PC-3 (cell line): Measurements from ENCODE around the gene LHX4. TPM values are rescaled to one million over a fixed set of nuclear protein-coding genes. Genes with fewer than 3 reads are reported as not detected.

Experiments used
- ATAC-seq: fragments of 200-7000 bp; cut with Tn5 transposase; 2 replicates; pipeline ENCODE4 v1.9.1; 2020; ENCODE audit warnings: mild to moderate bottlenecking, moderate library complexity
- BruUV-seq: library from RNA; stranded (reverse); fragments of 400-500 nt; replicated peaks from 2 replicates; lab custom pipeline; 2021; lab: Mats Ljungman, UMichigan
- CTCF ChIA-PET: fragments of 300-600 bp; sonication (Branson Sonifier 250); formaldehyde crosslinking; loops from one replicate; lab custom pipeline; 2022; ENCODE audit warnings: antibody characterized with exemption; lab: Charles Lee
- POLR2A ChIA-PET: fragments of 300-600 bp; sonication (Branson Sonifier 250); formaldehyde crosslinking; loops from one replicate; lab custom pipeline; 2022; ENCODE audit warnings: antibody characterized with exemption; ENCODE audit not compliant: unreplicated experiment; lab: Charles Lee
- DNase-seq: peaks from one replicate; pipeline ENCODE4 v3.0.0-alpha.2; 2015
- H2AFZ ChIP-seq: fragments of 300-600 bp; sonication (generic); 2 replicates; pipeline ENCODE4 v1.6.0; 2016; ENCODE audit warnings: antibody characterized with exemption, low read length
- H3F3A ChIP-seq: fragments of 300-600 bp; sonication (generic); one replicate; pipeline ENCODE4 v1.6.0; 2017; ENCODE audit warnings: antibody characterized with exemption, low read length, control low read depth, mild to moderate bottlenecking; ENCODE audit not compliant: unreplicated experiment
- H3K27ac ChIP-seq: fragments of 300-600 bp; sonication (generic); 2 replicates; pipeline ENCODE4 v1.5.1; 2016; ENCODE audit warnings: mild to moderate bottlenecking, low read length
- H3K27me3 ChIP-seq: fragments of 300-600 bp; sonication (generic); 2 replicates; pipeline ENCODE4 v1.6.1; 2016; ENCODE audit warnings: low read length, mixed read lengths
- H3K36me3 ChIP-seq: fragments of 300-600 bp; sonication (generic); 2 replicates; pipeline ENCODE4 v1.6.1; 2016; ENCODE audit warnings: low read depth, mixed run types, low read length, mixed read lengths
- H3K4me1 ChIP-seq: fragments of 300-600 bp; sonication (generic); 2 replicates; pipeline ENCODE4 v1.5.1; 2016; ENCODE audit warnings: low read length; ENCODE audit not compliant: insufficient read depth
- H3K4me2 ChIP-seq: fragments of 300-600 bp; sonication (generic); 2 replicates; pipeline ENCODE4 v1.6.0; 2016; ENCODE audit warnings: low read length
- H3K4me3 ChIP-seq: fragments of 300-600 bp; sonication (generic); 2 replicates; pipeline ENCODE4 v1.5.1; 2016; ENCODE audit warnings: mild to moderate bottlenecking, low read length, mixed read lengths
- H3K79me2 ChIP-seq: fragments of 300-600 bp; sonication (generic); 2 replicates; pipeline ENCODE4 v1.6.1; 2017; ENCODE audit warnings: low read length, mixed read lengths
- H3K9ac ChIP-seq: fragments of 300-600 bp; sonication (generic); 2 replicates; pipeline ENCODE4 v1.6.0; 2016; ENCODE audit warnings: mild to moderate bottlenecking, low read length
- H3K9me2 ChIP-seq: fragments of 300-600 bp; sonication (generic); replicated peaks from 2 replicates; pipeline ENCODE4 v1.6.1; 2016; ENCODE audit warnings: mixed run types, low read length, mixed read lengths
- H3K9me3 ChIP-seq: fragments of 300-600 bp; sonication (generic); 2 replicates; pipeline ENCODE4 v1.6.1; 2016; ENCODE audit warnings: low read length, mixed read lengths
- H4K20me1 ChIP-seq: fragments of 300-600 bp; sonication (generic); 2 replicates; pipeline ENCODE4 v1.6.1; 2016; ENCODE audit warnings: low read length, mixed read lengths
- EZH2 ChIP-seq: fragments of 300-600 bp; sonication (generic); IDR thresholded peaks from one replicate; pipeline ENCODE4 v1.6.1; 2017; ENCODE audit warnings: antibody characterized with exemption, mild to moderate bottlenecking, low read length; ENCODE audit not compliant: unreplicated experiment
- EZH2phosphoT487 ChIP-seq: fragments of 300-600 bp; sonication (generic); IDR thresholded peaks from 2 replicates; pipeline ENCODE4 v1.6.1; 2018; ENCODE audit warnings: mild to moderate bottlenecking, antibody characterized with exemption, low read length, borderline replicate concordance
- intact Hi-C: fragments of 100-400 bp; cut with micrococcal nuclease; formaldehyde crosslinking; loops from 2 replicates; pipeline ENCODE4 v1.9.0; 2023
- total RNA-seq: library from RNA; depleted of rRNA; stranded (reverse); fragments of >200 nt; gene quantifications from 2 replicates; pipeline ENCODE4 v1.2.3, GENCODE V29; 2014
- TF ChIP-seq, protein P1 (sequence below): fragments of 300-600 bp; sonication (generic); conservative IDR thresholded peaks from 2 replicates; pipeline ENCODE4 v1.5.1; 2017; ENCODE audit warnings: antibody characterized with exemption, low read depth, mild to moderate bottlenecking, low read length

LHX4 gene
- total RNA-seq, 1 experiment from 2014 or later: 0.04 TPM

DNA sequence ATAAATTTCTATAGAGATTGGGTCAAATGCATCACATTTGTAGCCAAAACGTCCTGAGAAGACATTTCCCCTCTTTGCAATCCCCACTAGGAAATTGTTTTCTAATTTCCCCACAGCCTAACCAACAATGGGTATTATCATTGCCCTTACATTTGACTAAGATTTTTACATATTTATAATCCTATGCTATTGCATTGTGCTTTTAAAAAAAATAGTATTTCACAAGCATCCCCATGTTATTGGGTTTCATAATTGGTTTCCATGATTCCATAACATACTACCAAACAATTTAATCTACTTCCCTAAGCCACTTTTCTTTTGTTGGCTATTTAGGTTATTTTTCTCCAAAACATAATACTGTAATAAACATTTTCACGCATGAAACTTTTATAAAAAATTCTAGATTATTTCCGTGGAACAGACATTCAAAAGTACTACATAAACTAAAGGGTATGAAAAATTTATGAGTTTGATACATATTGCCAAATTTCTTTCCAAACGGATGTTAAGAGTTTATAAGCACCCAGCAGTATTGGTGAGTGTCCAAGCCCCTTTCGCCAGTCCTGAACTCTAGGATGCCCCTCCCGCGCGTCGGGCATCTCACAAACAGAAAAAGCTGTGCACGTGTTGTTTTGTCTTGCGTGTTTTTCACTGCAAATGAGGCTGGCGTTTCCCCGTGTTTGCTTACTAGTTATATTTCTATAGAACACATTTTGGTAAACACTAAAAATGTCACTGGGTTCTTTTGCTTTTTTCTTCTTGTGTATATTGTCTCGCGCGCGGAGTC is 2.0 kb upstream of the LHX4 start:
- TF ChIP-seq, protein P1, sequence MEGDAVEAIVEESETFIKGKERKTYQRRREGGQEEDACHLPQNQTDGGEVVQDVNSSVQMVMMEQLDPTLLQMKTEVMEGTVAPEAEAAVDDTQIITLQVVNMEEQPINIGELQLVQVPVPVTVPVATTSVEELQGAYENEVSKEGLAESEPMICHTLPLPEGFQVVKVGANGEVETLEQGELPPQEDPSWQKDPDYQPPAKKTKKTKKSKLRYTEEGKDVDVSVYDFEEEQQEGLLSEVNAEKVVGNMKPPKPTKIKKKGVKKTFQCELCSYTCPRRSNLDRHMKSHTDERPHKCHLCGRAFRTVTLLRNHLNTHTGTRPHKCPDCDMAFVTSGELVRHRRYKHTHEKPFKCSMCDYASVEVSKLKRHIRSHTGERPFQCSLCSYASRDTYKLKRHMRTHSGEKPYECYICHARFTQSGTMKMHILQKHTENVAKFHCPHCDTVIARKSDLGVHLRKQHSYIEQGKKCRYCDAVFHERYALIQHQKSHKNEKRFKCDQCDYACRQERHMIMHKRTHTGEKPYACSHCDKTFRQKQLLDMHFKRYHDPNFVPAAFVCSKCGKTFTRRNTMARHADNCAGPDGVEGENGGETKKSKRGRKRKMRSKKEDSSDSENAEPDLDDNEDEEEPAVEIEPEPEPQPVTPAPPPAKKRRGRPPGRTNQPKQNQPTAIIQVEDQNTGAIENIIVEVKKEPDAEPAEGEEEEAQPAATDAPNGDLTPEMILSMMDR: no peak
- peak; percentile 33 for TF ChIP-seq EZH2
- Histone ChIP-seq H3K9ac (no peak overlapping the region), H2AFZ (no peak overlapping the region), H3K9me3 (no peaks in the 10 kb centered on the region), H3K27me3 (peaks cover 45% of the 10 kb centered on the region), H3K27ac (no peak overlapping the region), H3K4me2 (peak overlapping the region; percentile 84; the same call in 1 of the 2 replicates), H3K4me3 (no peak overlapping the region), H3F3A (no peaks in the 10 kb centered on the region), H4K20me1 (no peaks in the 10 kb centered on the region), H3K79me2 (no peaks in the 10 kb centered on the region), H3K9me2 (no peaks in the 10 kb centered on the region), H3K4me1 (peaks cover 14% of the 10 kb centered on the region), H3K36me3 (no peaks in the 10 kb centered on the region)
- ChIA-PET CTCF (no interaction called here), POLR2A (no interaction called here)
- intact Hi-C loops: no loop called here
- DNase-seq: no peak
- ATAC-seq: no peak
- BruUV-seq: no TSS peak

DNA sequence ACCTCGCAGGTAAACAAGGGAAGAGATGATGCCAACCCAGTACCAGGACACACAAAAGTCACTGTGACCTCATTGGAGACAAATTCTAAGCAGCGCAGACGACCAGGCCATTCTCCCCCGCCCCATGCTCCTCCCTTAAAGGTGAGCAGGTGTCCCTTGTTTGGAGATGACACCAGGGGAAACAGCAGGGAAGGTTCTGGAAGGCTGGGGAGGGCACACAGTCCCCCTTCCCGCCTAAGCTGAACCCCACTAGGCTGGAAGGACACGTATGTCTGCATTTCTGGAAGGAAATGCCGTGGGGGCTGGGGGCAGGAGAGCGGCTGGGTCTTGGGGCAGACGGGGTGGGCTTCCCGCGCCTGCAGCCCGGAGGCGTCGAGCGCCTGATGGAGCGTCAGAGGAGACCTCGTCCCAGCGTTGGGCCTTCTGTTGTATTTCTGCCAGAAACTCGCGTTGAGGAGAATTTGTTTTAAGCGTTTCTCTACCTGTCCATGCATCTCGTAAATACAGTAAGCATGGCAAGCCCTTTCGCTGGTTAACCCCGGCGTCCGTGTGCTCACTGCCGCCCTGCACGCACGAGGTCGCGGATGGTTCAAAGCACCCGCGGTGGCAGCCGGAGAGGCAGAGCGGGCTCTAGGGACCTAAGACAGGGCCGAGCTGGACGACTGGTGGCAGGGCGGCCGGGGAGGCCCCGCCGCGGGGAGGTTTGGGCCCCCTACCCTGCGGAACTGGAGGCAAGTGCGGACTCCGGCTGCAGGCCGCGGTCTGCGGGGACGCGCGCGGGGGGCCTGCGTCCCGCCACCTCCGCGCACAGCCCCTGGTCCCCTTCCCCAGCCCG is 1.2 kb upstream of the LHX4 start:
- POLR2A ChIA-PET: no interaction called here
- Histone ChIP-seq H3K9me2 (no peaks in the 10 kb centered on the region), H3K4me2 (peak overlapping the region; percentile 84), H3K27ac (no peak overlapping the region), H3K4me3 (peak overlapping the region; percentile 67), H3K9ac (no peak overlapping the region), H3F3A (no peaks in the 10 kb centered on the region), H3K4me1 (peaks cover 14% of the 10 kb centered on the region), H4K20me1 (no peaks in the 10 kb centered on the region), H2AFZ (peak overlapping the region; percentile 79), H3K36me3 (no peaks in the 10 kb centered on the region), H3K79me2 (no peaks in the 10 kb centered on the region), H3K27me3 (peaks cover 45% of the 10 kb centered on the region), H3K9me3 (no peaks in the 10 kb centered on the region)
- CTCF ChIA-PET: no interaction called here
- intact Hi-C loops: no loop called here
- no TSS peak for BruUV-seq
- peak; percentile 8; the same call in 1 of the 2 replicates for ATAC-seq
- no peak for TF ChIP-seq EZH2
- peak; percentile 56; the same call in 1 of the 2 replicates for TF ChIP-seq EZH2phosphoT487
- DNase-seq: no peak

DNA sequence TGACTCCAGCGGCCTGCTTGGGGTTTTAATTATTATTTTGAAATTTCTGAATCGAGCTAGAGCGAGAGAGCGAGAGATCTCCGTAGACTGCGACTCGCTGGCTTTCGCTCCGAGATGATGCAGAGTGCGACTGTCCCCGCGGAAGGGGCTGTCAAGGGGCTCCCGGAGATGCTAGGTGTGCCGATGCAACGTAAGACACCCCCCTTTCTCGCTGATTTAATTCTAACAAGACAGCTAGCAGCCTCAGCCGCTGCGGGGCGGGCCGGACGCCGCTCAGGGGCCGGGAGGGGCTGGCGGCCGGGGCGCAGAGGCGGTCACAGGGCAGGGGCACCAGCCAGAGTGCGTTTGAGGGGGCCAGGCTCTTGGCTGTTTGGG is 339 bp downstream of the LHX4 start:
- peak overlapping the region; percentile 84 for H2AFZ ChIP-seq
- ChIA-PET POLR2A (no interaction called here), CTCF (no interaction called here)
- BruUV-seq: no TSS peak
- H3K9me2 ChIP-seq: no peaks in the 10 kb centered on the region
- no peaks in the 10 kb centered on the region for H3K9me3 ChIP-seq
- DNase-seq (no peak), ATAC-seq (no peak)
- H3K4me3 ChIP-seq: peak overlapping the region; percentile 71
- TF ChIP-seq, protein P1: no peak
- peaks cover 45% of the 10 kb centered on the region for H3K27me3 ChIP-seq
- intact Hi-C loops: no loop called here
- no peaks in the 10 kb centered on the region for H3K79me2 ChIP-seq
- no peaks in the 10 kb centered on the region for H3F3A ChIP-seq
- no peak overlapping the region for H3K9ac ChIP-seq
- H4K20me1 ChIP-seq: no peaks in the 10 kb centered on the region
- H3K4me2 ChIP-seq: peak overlapping the region; percentile 99
- no peaks in the 10 kb centered on the region for H3K36me3 ChIP-seq
- H3K4me1 ChIP-seq: peaks cover 14% of the 10 kb centered on the region
- H3K27ac ChIP-seq: no peak overlapping the region
